ENCODE results near the gene LRBA. TPM values are rescaled to one million over a fixed set of nuclear protein-coding genes. Genes with fewer than 3 reads are reported as not detected.

The LRBA gene
- total RNA-seq, 1 experiment from 2014 or later = 11.2 TPM

- DNase-seq (ENCODE audit: low read depth) = no peak
Observed at GRCh38 chr4:150590631-150591030, 424.5 kb downstream of the LRBA start.

- no peak for DNase-seq (ENCODE audit: low read depth)
Observed at GRCh38 chr4:150589157-150589556, 425.9 kb downstream of the LRBA start.

GRCh38 chr4:150588316-150588715 lies 426.8 kb downstream of the LRBA start:
- DNase-seq (ENCODE audit: low read depth) = no peak

GRCh38 chr4:150586162-150586810 lies 428.8 kb downstream of the LRBA start:
- DNase-seq (ENCODE audit: low read depth) = no peak

- no peak for DNase-seq (ENCODE audit: low read depth)
Observed at GRCh38 chr4:150585611-150586010, 429.5 kb downstream of the LRBA start.

GRCh38 chr4:150584111-150584915 lies 430.8 kb downstream of the LRBA start:
- DNase-seq (ENCODE audit: low read depth) = no peak

- peak; percentile 58 for DNase-seq (ENCODE audit: low read depth)
Observed at GRCh38 chr4:150583287-150584110, 431.6 kb downstream of the LRBA start.

- DNase-seq (ENCODE audit: low read depth) = peak; percentile 52
Observed at GRCh38 chr4:150582873-150583286, 432.2 kb downstream of the LRBA start.

GRCh38 chr4:150582146-150582872 lies 432.8 kb downstream of the LRBA start, which contains the start of gene MAB21L2:
Gene MAB21L2 (plus strand): TSS chr4:150582151. CDS start chr4:150583030, 879 bp downstream.
- no peak for DNase-seq (ENCODE audit: low read depth)

GRCh38 chr4:150581641-150582051 lies 433.4 kb downstream of the LRBA start:
- DNase-seq (ENCODE audit: low read depth) = peak; percentile 60

GRCh38 chr4:150581056-150581605 lies 434.0 kb downstream of the LRBA start:
- no peak for DNase-seq (ENCODE audit: low read depth)

GRCh38 chr4:150580306-150580705 lies 434.8 kb downstream of the LRBA start:
- no peak for DNase-seq (ENCODE audit: low read depth)

GRCh38 chr4:150579551-150580234 lies 435.4 kb downstream of the LRBA start:
- DNase-seq (ENCODE audit: low read depth) = peak; percentile 25

- no peak for DNase-seq (ENCODE audit: low read depth)
Observed at GRCh38 chr4:150578745-150579501, 436.2 kb downstream of the LRBA start.

- DNase-seq (ENCODE audit: low read depth) = no peak
Observed at GRCh38 chr4:150577796-150578195, 437.3 kb downstream of the LRBA start.

GRCh38 chr4:150574678-150575077 lies 440.4 kb downstream of the LRBA start:
- no peak for DNase-seq (ENCODE audit: low read depth)

- no peak for DNase-seq (ENCODE audit: low read depth)
Observed at GRCh38 chr4:150573534-150573933, 441.6 kb downstream of the LRBA start.

GRCh38 chr4:150572704-150573504 lies 442.2 kb downstream of the LRBA start:
- no peak for DNase-seq (ENCODE audit: low read depth)

- DNase-seq (ENCODE audit: low read depth) = no peak
Observed at GRCh38 chr4:150570862-150571261, 444.2 kb downstream of the LRBA start.

All from Daoy (cell line).